ENCODE data around the gene MFAP3.

GRCh38 chr5:154077696-154078095 is 38.9 kb downstream of the MFAP3 start:
- TF ChIP-seq CTCF (IDR thresholded peaks at IDR 0.05) (no peak), POLR2A (IDR thresholded peaks at IDR 0.05) (no peak)
